Measurements from ENCODE around the gene CTIF. TPM values are rescaled to one million over a fixed set of nuclear protein-coding genes. Genes with fewer than 3 reads are reported as not detected.

The CTIF gene
- total RNA-seq, 1 donor from 2014 or later, result 26.4 TPM

DNA sequence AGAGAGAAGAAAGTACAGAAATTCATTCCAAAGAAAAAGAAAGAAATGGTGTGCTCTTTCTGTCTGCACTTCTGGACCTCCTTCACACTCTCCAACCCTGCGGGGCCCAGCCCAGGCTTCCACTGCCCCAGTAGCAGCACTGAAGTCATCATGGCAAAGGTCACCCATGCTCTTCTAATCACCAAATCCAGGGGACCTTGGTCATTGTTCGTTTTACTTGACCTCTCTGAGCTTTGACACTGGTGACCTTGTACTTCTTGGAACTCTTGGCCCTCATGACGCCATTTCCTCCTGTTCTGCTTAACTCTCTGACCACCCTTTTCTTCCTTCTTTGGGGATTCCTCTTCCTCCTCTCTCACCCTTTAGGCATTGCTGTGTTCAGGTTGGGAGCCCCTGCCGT is 306.3 kb downstream of the CTIF start:
- no peak overlapping the region for H3K27ac Mint-ChIP-seq
- H3K4me1 Mint-ChIP-seq (ENCODE audit: low read depth), result peaks cover 40% of the 10 kb centered on the region
- H3K9me3 Mint-ChIP-seq (ENCODE audit: low read depth), result peaks cover 4% of the 10 kb centered on the region
- H3K36me3 Mint-ChIP-seq (ENCODE audit: insufficient read depth), result peaks cover 1% of the 10 kb centered on the region
- H3K4me3 Mint-ChIP-seq (ENCODE audit: low read depth), result no peak overlapping the region
- no peak for TF ChIP-seq CTCF (IDR thresholded peaks at IDR 0.05; ENCODE audit: unreplicated experiment)
- DNase-seq (ENCODE audit: low spot score, unreplicated experiment), result no peak
- no peaks in the 10 kb centered on the region for H3K27me3 Mint-ChIP-seq

DNA sequence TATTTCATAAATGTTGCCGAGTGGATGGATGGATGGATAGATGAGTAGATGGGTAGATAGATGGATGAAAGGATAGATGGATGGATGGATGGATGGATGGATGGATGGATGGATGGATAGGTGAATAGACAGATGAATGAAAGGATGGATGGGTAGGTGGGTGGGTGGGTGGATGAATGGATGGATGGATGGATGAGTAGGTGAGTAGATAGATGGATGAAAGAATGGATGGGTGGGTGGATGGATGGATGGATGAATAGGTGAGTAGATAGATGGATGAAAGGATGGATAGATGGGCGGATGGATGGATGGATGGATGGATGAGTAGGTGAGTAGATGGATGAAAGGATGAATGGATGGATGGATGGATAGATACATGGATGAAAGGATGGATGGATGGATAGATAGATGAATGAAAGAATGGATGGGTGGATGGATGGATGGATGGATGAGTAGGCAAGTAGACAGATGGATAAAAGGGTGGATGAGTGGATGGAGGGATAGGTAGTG is 307.6 kb downstream of the CTIF start:
- Mint-ChIP-seq H3K27me3 (no peaks in the 10 kb centered on the region), H3K9me3 (ENCODE audit: low read depth) (peaks cover 4% of the 10 kb centered on the region), H3K4me3 (ENCODE audit: low read depth) (no peak overlapping the region), H3K36me3 (ENCODE audit: insufficient read depth) (peaks cover 1% of the 10 kb centered on the region), H3K4me1 (ENCODE audit: low read depth) (peaks cover 42% of the 10 kb centered on the region), H3K27ac (no peak overlapping the region)
- no peak for TF ChIP-seq CTCF (IDR thresholded peaks at IDR 0.05; ENCODE audit: unreplicated experiment)
- no peak for DNase-seq (ENCODE audit: low spot score, unreplicated experiment)

GRCh38 chr18:48847807-48848486 is 309.1 kb downstream of the CTIF start:
- no peak for DNase-seq (ENCODE audit: low spot score, unreplicated experiment)
- Mint-ChIP-seq H3K9me3 (ENCODE audit: low read depth) (peaks cover 4% of the 10 kb centered on the region), H3K4me1 (ENCODE audit: low read depth) (peaks cover 31% of the 10 kb centered on the region), H3K4me3 (ENCODE audit: low read depth) (no peak overlapping the region), H3K36me3 (ENCODE audit: insufficient read depth) (peaks cover 1% of the 10 kb centered on the region), H3K27me3 (no peaks in the 10 kb centered on the region), H3K27ac (peak overlapping the region; percentile 56)
- TF ChIP-seq CTCF (IDR thresholded peaks at IDR 0.05; ENCODE audit: unreplicated experiment), result no peak

- peaks cover 1% of the 10 kb centered on the region for H3K36me3 Mint-ChIP-seq (ENCODE audit: insufficient read depth)
- peaks cover 23% of the 10 kb centered on the region for H3K4me1 Mint-ChIP-seq (ENCODE audit: low read depth)
- no peak for DNase-seq (ENCODE audit: low spot score, unreplicated experiment)
- H3K27ac Mint-ChIP-seq, result no peak overlapping the region
- no peak overlapping the region for H3K4me3 Mint-ChIP-seq (ENCODE audit: low read depth)
- TF ChIP-seq CTCF (IDR thresholded peaks at IDR 0.05; ENCODE audit: unreplicated experiment), result no peak
- no peaks in the 10 kb centered on the region for H3K27me3 Mint-ChIP-seq
- H3K9me3 Mint-ChIP-seq (ENCODE audit: low read depth), result peaks cover 4% of the 10 kb centered on the region
Observed at GRCh38 chr18:48848641-48849143, 309.9 kb downstream of the CTIF start.

DNA sequence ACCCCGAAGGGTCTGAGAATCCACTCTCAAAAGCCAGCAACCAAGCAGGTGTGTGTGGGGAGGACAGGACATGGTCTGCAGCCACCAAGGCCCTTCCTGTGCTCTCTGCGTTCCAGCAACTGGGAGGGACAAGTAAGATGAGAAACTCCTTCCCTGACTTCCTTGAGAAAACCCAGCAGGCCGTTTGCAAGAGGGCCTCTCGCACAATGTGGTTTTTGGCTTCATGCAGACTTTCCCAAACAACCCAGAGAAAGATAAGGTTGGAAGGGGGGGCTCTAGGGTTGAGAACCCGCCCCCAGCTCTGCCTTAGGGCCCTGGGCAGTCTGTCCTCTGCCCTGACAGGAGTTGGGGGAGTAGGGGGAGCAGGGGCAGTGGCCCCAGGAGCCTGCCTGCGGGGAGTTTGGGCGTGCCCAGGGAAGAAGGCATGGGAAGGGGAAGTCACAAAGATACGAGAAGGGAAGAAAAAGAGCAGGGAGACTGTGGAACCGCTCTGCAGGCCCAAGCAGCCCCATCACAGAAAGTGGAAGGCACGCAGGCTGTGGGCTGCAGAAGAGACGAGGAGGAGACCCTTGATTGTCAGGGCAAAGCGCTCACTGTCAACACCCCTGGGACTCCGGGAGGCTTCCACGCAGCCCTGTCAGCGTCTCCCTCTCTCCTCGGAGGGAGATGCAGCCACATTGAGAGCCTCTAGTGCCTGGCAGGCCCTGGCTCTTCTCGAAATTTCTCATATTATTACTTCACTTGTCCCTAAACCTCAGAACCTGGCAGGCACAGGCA is 312.2 kb downstream of the CTIF start:
- Mint-ChIP-seq H3K27me3 (no peaks in the 10 kb centered on the region), H3K4me1 (ENCODE audit: low read depth) (peaks cover 19% of the 10 kb centered on the region), H3K4me3 (ENCODE audit: low read depth) (no peak overlapping the region), H3K9me3 (ENCODE audit: low read depth) (peaks cover 4% of the 10 kb centered on the region), H3K36me3 (ENCODE audit: insufficient read depth) (peaks cover 1% of the 10 kb centered on the region), H3K27ac (peak overlapping the region; percentile 77)
- no peak for DNase-seq (ENCODE audit: low spot score, unreplicated experiment)
- no peak for TF ChIP-seq CTCF (IDR thresholded peaks at IDR 0.05; ENCODE audit: unreplicated experiment)
